ENCODE data around the gene JMJD1C.
A peak's percentile ranks its signal among the peaks of the same experiment; 100 is the strongest.
"Not testable (repeated sequence)": the region's sequence is repeated elsewhere in the genome, so short reads cannot be mapped to it uniquely, and the experiment has no call there.

Gene JMJD1C

GRCh38 chr10:63256009-63256773 lies 209.6 kb downstream of the JMJD1C start:
- peak; percentile 89 for DNase-seq

GRCh38 chr10:63255316-63255715 lies 210.5 kb downstream of the JMJD1C start:
- no peak for DNase-seq

DNA sequence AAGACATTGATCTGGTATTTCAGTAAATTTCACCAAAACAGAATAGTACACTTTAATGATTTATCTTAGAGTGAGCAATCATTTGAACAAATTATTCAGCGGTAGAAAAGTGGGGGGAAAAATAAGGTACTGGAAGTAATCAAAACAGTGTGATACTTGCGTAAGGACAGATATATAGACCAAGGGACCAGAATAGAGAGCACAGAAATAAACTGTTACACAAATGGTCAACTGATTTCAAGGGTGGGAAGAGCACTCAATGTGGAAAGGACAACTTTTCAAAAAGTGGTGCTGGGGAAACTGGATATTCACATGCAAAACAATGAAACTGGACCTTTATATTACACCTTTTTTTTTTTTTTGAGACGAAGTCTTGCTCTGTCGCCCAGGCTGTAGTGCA lies 212.7 kb downstream of the JMJD1C start:
- no peak for DNase-seq

DNA sequence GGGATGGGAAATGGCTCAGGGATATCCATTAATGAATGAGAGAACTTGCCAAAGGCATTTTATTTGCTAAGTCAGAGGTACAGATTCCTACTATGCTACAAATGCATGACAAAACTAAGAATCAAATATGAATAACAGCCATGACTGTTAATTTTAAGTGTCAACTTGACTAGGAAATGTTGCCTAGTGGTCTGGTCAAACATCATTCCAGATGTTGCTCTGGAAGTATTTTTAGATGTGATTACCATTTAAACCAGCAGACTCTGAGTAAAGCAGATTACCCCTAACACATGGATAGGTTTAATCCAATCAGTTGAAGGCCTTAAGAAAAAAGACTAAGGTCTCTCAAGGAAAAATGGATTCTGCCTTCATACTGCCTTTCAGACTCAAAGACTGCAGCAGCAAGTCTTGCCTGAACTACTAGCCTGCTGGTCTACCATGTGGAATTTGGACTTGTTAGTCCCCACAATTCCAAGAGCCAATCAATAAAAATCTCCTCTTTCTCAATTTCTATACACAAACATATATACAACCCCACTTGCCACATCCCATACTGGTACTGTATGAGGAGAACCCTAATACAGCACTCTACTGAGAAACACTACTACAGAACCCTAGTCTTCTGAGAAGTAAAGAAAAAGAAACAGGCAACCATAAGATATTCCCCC lies 213.5 kb downstream of the JMJD1C start:
- DNase-seq: no peak

GRCh38 chr10:63250032-63250431 lies 215.7 kb downstream of the JMJD1C start:
- no peak for DNase-seq

DNA sequence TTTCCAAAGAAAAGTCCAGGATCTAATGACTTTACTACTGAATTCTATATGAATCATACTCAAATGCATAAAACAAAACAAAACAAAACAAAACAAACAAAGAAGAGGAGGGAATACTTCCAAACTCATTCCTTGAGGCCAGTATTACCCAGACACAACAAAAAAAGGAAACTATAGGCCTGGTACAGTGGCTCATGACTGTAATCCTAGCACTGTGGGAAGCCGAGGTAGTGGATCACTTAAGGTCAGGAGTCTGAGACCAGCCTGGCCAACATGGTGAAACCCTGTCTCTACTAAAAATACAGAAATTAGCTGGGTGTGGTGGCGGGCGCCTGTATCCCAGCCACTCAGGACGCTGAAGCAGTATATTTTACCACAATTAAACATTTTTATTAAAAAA lies 218.0 kb downstream of the JMJD1C start:
- no peak for DNase-seq

- DNase-seq: no peak
These were observed 219.4 kb downstream of the JMJD1C start for GRCh38 chr10:63246356-63246755.

DNA sequence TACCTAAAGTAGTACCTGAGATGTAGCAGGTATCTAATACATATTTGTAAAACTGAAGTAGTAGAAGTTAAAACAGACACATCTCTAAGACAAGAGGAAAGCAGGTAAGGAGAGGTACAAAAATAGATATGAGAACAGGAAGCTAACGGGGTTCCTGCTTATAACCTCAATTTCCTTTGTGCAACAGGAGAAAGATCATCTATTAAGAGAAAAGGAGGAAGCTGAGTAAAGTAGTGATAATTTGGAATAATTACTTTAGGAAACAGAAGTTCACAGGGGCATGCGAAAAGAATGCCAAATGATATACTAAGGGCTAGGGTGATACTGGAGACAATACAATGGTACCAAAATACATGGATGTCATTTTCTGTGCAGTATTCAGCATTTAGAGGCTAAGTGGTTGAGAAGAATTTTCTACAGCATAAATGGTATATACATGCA lies 223.9 kb downstream of the JMJD1C start:
- DNase-seq: no peak

DNA sequence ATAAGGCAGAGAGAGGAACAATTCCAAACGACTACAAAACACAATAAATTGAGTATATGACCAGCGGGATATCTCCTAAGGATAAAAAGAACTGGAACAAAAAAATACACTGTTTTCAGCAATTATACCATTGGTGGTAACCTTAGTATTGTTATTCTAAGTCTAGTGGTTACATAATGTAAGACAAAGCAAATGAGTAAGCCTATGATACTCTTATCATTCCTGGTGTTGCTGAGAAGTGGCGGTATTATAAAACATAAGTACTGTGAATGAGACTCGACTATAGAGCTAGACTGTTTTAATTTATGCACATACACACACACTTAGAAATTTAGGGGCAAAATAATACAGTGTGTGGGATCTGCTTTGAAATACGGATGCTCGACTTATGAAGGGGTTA lies 225.0 kb downstream of the JMJD1C start:
- DNase-seq: peak; percentile 70

DNA sequence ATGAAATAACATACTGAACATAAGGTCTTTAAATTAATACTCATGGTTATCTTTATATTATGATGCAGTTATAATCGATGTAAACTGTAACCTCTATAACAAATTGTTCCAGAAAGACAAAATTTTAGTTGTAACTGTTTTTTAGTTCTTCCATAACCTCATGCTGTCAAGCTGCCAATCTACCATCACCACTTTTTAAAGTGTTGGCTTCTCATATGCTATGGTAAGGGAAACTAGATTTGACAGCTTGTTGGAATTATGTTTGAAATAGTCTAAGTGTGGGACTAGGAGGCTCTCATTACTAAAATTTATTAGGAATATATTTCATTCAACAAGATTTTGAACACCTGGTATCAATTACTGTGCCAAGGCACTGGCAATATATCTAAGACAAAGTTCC lies 227.3 kb downstream of the JMJD1C start:
- no peak for DNase-seq

GRCh38 chr10:63237396-63237795 lies 228.4 kb downstream of the JMJD1C start:
- DNase-seq: no peak

DNA sequence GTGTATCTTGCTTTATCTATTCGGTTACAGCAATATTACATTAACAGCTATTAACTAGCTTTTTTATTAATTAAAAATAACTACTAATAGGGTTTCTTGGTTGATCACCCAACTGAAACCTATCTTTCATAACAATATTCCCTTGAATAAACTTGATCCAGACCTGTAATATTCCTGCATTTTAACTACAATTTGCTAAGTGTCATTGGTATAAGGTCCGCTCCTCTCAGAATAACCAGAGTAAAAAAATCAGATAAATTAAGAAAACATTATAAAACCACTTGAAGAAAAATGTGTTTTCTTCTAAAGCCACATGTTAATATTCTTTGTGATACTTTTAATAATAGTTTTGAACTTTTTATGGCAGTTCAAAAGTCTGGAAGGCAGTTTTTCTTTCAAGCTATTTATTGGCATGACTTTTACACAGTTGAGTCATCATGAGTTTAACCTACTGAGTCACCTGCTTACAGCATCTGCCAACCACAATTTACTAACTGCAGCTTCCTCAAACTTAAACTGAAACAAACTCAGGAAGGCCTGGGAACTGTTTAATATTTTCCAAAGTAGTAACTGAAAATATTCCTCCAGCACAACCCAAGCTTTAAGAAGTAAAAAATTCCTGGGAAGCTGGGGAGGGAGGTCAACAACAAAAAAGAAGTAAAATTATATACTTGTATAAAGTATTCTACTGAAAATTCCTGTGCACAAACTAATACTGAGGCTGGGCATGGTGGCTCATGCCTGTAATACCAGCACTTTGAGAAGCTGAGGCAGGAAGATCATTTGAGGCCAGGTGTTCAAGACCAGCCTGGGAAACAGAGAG lies 229.5 kb downstream of the JMJD1C start:
- DNase-seq: peak; percentile 88

- DNase-seq: not testable (repeated sequence)
These were observed 230.6 kb downstream of the JMJD1C start for GRCh38 chr10:63235136-63235535.

- DNase-seq: no peak
These were observed 236.6 kb downstream of the JMJD1C start for GRCh38 chr10:63229161-63229560.

GRCh38 chr10:63228237-63228636 lies 237.5 kb downstream of the JMJD1C start:
- DNase-seq: peak; percentile 43

DNA sequence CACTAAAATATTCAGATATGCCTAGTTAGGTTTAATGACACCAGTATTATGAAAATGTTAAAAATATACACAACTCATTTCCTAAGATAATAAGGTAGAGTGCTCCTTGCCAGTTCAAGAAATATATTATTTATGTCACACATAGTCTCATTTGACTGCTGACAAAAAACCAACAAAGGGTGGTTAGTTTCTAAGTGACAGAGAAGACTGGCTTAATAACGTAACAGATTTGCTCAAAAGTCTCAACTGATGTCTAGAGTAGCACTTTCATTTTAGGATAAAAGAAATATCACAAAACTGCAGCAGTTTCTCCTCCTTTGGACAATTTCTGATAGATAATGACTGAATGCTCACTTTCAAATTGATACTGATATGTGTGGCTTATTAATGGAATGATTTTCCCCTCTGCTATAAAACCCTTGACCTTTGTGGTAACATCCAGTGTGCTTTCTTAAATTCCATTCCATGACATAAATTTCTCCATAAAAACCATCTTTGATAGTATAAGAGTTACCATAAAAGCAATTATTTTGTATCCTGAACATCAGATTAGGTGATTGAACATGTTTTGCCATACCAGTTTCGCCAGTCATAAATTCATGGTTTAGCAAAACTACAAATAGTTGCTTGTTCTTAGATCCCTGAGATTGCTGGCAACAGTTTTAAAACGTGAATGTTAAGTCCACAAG lies 238.4 kb downstream of the JMJD1C start:
- DNase-seq: no peak

GRCh38 chr10:63224241-63224640 lies 241.5 kb downstream of the JMJD1C start:
- no peak for DNase-seq

GRCh38 chr10:63221950-63222349 lies 243.8 kb downstream of the JMJD1C start:
- DNase-seq: no peak

DNA sequence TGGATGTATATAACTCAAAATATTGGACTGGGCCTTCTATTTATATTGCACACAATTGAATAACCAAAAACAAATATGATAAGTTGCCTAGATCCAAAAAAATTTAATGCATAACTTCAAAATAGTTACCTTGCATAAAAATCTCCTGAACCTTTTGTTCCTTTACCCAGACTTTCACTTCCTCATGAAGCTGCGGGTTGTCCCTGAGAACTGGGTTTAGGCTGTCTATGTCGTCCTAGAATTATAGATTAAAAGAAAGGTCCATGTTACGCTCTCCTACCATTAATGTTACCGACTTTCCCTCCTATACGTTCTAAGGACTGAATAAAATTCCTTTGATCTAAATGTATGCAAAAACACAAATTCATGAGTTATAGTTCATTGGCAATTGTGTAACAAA lies 246.0 kb downstream of the JMJD1C start:
- no peak for DNase-seq

- peak; percentile 84 for DNase-seq
These were observed 248.6 kb downstream of the JMJD1C start for GRCh38 chr10:63217120-63217605.

DNA sequence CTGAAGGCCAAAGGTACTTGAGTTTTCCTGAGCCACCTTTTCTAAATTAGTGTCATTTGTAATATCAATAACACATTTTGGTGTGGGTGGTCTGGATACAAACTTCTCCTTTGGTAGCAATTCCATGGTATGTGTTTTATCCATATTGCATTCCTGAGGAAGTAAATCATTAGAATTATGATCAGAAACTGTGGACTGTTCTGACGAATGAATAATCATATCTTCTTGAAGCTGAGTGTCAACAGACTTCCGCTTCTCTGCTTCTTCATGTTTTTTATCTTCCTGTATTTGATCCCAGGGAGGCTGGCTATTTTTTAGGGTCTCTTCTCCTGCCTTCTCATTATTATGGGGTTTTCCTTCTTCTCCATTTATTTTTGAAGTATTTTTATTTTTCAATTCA lies 251.2 kb downstream of the JMJD1C start:
- DNase-seq: no peak

DNA sequence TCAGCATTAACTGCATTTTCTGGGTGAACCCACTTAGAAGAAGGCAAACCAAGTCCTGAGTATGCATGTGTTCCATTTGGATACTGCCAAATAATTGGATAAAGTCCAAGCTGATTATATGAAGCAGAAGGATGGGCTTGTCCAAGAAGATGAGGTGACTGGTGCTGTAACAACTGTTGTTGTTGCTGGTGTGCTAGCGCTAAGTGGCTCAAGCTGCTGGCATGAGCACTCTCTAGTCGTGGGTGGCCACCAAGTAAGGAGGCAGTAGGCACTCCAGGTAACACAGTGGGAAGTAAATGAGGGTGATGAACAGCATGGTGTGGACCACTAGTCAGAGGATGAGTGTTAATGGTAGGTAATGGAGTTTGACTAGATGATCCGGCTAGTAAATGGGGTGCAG lies 252.3 kb downstream of the JMJD1C start:
- no peak for DNase-seq
